Measurements from ENCODE around the gene ARL2.
"Not testable (repeated sequence)": the region's sequence is repeated elsewhere in the genome, so short reads cannot be mapped to it uniquely, and the experiment has no call there.

GRCh38 chr11:65003968-65004367, 10.0 kb upstream of the ARL2 start:
- TF ChIP-seq, protein P1, sequence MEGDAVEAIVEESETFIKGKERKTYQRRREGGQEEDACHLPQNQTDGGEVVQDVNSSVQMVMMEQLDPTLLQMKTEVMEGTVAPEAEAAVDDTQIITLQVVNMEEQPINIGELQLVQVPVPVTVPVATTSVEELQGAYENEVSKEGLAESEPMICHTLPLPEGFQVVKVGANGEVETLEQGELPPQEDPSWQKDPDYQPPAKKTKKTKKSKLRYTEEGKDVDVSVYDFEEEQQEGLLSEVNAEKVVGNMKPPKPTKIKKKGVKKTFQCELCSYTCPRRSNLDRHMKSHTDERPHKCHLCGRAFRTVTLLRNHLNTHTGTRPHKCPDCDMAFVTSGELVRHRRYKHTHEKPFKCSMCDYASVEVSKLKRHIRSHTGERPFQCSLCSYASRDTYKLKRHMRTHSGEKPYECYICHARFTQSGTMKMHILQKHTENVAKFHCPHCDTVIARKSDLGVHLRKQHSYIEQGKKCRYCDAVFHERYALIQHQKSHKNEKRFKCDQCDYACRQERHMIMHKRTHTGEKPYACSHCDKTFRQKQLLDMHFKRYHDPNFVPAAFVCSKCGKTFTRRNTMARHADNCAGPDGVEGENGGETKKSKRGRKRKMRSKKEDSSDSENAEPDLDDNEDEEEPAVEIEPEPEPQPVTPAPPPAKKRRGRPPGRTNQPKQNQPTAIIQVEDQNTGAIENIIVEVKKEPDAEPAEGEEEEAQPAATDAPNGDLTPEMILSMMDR (IDR thresholded peaks at IDR 0.05; ENCODE audit: low read length) = not testable (repeated sequence)
- TF ChIP-seq EZH2 (optimal IDR thresholded peaks at IDR 0.05; ENCODE audit: low read depth, low read length) = not testable (repeated sequence)
